Mammary microvascular endothelial cell (primary cell): ENCODE data around the gene TBC1D2. TPM values are rescaled to one million over a fixed set of nuclear protein-coding genes. Genes with fewer than 3 reads are reported as not detected.

ENCODE experiments used
- total RNA-seq: library from RNA; depleted of rRNA; stranded (reverse); fragments of >200 nt; gene quantifications from 2 replicates; pipeline ENCODE4 v1.2.3, GENCODE V29; 2015

Gene TBC1D2, protein sequence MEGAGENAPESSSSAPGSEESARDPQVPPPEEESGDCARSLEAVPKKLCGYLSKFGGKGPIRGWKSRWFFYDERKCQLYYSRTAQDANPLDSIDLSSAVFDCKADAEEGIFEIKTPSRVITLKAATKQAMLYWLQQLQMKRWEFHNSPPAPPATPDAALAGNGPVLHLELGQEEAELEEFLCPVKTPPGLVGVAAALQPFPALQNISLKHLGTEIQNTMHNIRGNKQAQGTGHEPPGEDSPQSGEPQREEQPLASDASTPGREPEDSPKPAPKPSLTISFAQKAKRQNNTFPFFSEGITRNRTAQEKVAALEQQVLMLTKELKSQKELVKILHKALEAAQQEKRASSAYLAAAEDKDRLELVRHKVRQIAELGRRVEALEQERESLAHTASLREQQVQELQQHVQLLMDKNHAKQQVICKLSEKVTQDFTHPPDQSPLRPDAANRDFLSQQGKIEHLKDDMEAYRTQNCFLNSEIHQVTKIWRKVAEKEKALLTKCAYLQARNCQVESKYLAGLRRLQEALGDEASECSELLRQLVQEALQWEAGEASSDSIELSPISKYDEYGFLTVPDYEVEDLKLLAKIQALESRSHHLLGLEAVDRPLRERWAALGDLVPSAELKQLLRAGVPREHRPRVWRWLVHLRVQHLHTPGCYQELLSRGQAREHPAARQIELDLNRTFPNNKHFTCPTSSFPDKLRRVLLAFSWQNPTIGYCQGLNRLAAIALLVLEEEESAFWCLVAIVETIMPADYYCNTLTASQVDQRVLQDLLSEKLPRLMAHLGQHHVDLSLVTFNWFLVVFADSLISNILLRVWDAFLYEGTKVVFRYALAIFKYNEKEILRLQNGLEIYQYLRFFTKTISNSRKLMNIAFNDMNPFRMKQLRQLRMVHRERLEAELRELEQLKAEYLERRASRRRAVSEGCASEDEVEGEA
- 14.1 and 15.3 TPM in 2 replicates for total RNA-seq

DNA sequence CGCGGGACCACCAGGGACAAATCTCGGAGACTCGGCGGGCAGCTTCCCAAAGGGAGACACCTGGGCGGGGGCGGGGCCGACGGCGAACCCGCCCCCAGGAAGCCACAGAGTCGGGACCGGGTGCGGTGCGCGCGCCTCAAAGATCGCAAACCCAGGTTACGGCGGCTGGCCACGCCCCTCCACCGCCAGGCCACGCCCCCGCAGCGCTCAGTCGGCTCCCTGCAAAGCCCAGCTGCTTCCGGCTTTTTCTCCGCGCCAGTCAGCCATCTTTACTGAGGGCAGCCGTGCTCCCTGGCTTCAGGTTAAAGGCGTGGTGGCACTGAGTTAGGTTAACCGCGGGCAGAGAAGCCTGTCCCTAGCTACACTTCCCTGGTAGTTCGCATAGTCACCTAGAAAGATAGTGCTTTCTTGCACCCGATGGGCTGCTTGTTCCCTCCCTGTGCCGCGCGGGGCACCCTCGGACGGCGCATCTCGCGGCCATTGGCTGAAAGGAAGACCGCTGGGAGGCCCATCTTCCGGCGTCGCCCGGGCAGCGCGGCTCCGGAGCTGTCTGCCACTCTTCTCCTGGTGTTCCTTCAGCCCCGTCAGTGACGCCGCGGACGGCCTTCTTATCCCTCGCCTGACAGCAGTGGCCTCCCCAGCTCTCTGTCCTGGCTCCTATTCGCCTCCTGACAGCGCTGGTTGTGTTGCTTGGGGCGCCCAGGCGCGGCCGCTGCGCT is at the start of gene TBC1D2:
Gene TBC1D2, minus strand, starts transcription at position 72 of the 719 bp plus-strand sequence. CDS start 108 bp downstream, outside the sequence.

DNA sequence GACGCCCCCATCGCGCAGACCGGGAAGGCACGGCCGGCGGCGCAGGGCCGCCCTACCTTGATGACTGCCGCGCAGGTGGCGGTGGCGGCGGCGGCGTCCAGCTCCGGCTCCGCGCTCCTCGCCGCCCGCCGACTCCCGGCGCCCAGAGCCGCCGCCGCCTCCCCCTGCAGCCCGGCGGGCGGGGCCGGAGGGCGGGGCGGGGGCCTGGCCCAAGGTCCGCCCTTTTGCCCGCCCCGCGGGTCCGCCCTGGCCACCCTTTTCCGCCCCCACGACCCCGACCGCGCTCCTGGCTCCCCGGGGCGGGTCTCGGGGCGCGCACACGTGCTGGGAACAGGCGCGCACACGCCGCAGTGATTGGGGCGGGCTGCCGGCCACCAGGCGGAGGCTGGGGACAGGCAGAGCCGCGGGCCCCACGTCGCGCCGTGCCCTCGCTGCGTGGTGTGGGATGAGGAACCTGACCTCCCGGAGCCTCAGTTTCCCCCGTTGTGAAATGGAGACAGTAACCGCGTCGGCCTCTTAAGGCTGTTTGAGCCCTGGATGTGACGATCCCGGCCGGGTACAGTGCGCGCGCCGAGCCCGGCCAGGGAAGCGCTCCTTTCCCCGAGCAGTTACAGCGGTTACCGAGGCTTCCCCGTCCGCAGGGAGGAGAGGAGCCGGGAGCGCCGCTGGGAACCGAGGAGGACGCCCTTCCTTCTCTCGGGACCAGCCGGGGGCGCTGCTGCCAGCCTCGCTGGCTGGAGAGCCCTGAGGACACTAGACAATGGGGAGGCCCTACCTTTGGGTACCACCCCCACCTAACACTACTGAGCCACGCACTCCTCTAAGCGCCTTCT is 62.7 kb downstream of the TBC1D2 start, which contains the start of gene CORO2A:
Gene CORO2A, minus strand, starts transcription at position 135 of the 833 bp plus-strand sequence. CDS start 34,977 bp downstream, outside the sequence.

Other genes starting within 250 kb of the TBC1D2 start
- 135 and 161 TPM in 2 replicates for gene NANS, start 198.9 kb downstream of the TBC1D2 start, total RNA-seq
- 19.2 and 21.5 TPM in 2 replicates for gene TRIM14, start 136.4 kb downstream of the TBC1D2 start, total RNA-seq
- 0.84 and 1.1 TPM in 2 replicates for gene CORO2A, start 63.0 kb downstream of the TBC1D2 start, total RNA-seq